Endodermal cell (in vitro differentiated cells): Measurements from ENCODE around the gene CLIP2. TPM values are rescaled to one million over a fixed set of nuclear protein-coding genes. Genes with fewer than 3 reads are reported as not detected.

ENCODE experiments used
- DNase-seq: peaks from one replicate; pipeline ENCODE4 v3.0.0-alpha.2; 2017
- H3K27ac ChIP-seq: 2 replicates; pipeline ENCODE4 v1.5.1; 2013; ENCODE audit warnings: mild to moderate bottlenecking, low read depth, low read length, moderate library complexity
- H3K27me3 ChIP-seq: 2 replicates; pipeline ENCODE4 v1.6.1; 2013; ENCODE audit warnings: mild to moderate bottlenecking, low read length, moderate library complexity; ENCODE audit not compliant: insufficient read depth, control insufficient read depth, poor library complexity, severe bottlenecking
- H3K36me3 ChIP-seq: 2 replicates; pipeline ENCODE4 v1.7.0; 2013; ENCODE audit warnings: mild to moderate bottlenecking, low read length, moderate library complexity; ENCODE audit not compliant: control insufficient read depth, insufficient read depth
- H3K4me1 ChIP-seq: one replicate; pipeline ENCODE4 v1.7.0; 2013; ENCODE audit warnings: low read length; ENCODE audit not compliant: control insufficient read depth, insufficient read depth
- H3K4me3 ChIP-seq: 2 replicates; pipeline ENCODE4 v1.5.1; 2013; ENCODE audit warnings: mild to moderate bottlenecking, low read length, moderate library complexity
- H3K9ac ChIP-seq: 2 replicates; pipeline ENCODE4 v1.6.1; 2013; ENCODE audit warnings: mild to moderate bottlenecking, low read length, moderate library complexity; ENCODE audit not compliant: poor library complexity, severe bottlenecking; ENCODE audit errors: extremely low read depth
- H3K9me3 ChIP-seq: 2 replicates; pipeline ENCODE4 v1.6.1; 2013; ENCODE audit warnings: mild to moderate bottlenecking, low read length, moderate library complexity; ENCODE audit not compliant: control insufficient read depth
- H3K27ac Mint-ChIP-seq: 2 replicates; pipeline ENCODE4 v1.8.0; 2020; ENCODE audit warnings: mixed read lengths
- H3K27me3 Mint-ChIP-seq: 2 replicates; pipeline ENCODE4 v1.8.0; 2021; ENCODE audit warnings: mild to moderate bottlenecking, mixed read lengths; ENCODE audit not compliant: insufficient read depth
- H3K36me3 Mint-ChIP-seq: 2 replicates; pipeline ENCODE4 v1.8.0; 2020; ENCODE audit warnings: low read depth, mixed read lengths
- H3K4me1 Mint-ChIP-seq: 2 replicates; pipeline ENCODE4 v1.8.0; 2020; ENCODE audit warnings: mixed read lengths
- H3K4me3 Mint-ChIP-seq: 2 replicates; pipeline ENCODE4 v1.8.0; 2020; ENCODE audit warnings: mild to moderate bottlenecking, moderate library complexity, mixed read lengths
- H3K9me3 Mint-ChIP-seq: 2 replicates; pipeline ENCODE4 v1.8.0; 2020; ENCODE audit warnings: mild to moderate bottlenecking, mixed read lengths
- CTCF ChIP-seq: fragments of 200-600 bp; sonication (generic); conservative IDR thresholded peaks from 2 replicates; pipeline ENCODE4 v1.5.0; 2021; ENCODE audit warnings: antibody characterized with exemption, mild to moderate bottlenecking
- WGBS, 2 experiments: methylation state at CpG; one replicate each; pipeline versions ENCODE4 v1.1.5 to v1.1.7; 2013; ENCODE audit warnings: missing lambda C conversion rate in 2 of 2, mixed read lengths in 1 of 2; ENCODE audit not compliant: insufficient coverage in 1 of 2, insufficient read length in 1 of 2; 5-methylcytosine and 5-hydroxymethylcytosine counted together
- total RNA-seq, 2 donors: library from RNA; stranded (reverse); fragmentation: NEBNext Ultra II Directional in 1 of 2; extraction: Animal tissue kit (Norgen Biotek cat#: 25700) in 1 of 2; gene quantifications; 2 replicates in 1 of 2; 3 replicates in 1 of 2; pipeline ENCODE4 v1.2.1, GENCODE V29; 2021

CLIP2 gene
- total RNA-seq, 2 donors from 2014 or later: 44.3 to 57.2 TPM

GRCh38 chr7:74404388-74404700 lies 115.1 kb downstream of the CLIP2 start:
- no peak overlapping the region for H3K4me3 ChIP-seq
- TF ChIP-seq CTCF: no peak
- H3K27me3 Mint-ChIP-seq: no peaks in the 10 kb centered on the region
- H3K36me3 Mint-ChIP-seq: peaks cover 39% of the 10 kb centered on the region
- H3K4me1 ChIP-seq: no peaks in the 10 kb centered on the region
- H3K36me3 ChIP-seq: peaks cover 36% of the 10 kb centered on the region
- 99 to 100% methylated on average over 2 to 8 of the region's 8 CpGs for WGBS, 2 experiments
- no peaks in the 10 kb centered on the region for H3K9me3 Mint-ChIP-seq
- H3K4me3 Mint-ChIP-seq: no peak overlapping the region
- H3K4me1 Mint-ChIP-seq: no peaks in the 10 kb centered on the region
- H3K9ac ChIP-seq: no peak overlapping the region
- H3K9me3 ChIP-seq: no peaks in the 10 kb centered on the region
- DNase-seq: no peak
- no peaks in the 10 kb centered on the region for H3K27me3 ChIP-seq
- no peak overlapping the region for H3K27ac ChIP-seq
- no peak overlapping the region for H3K27ac Mint-ChIP-seq

DNA sequence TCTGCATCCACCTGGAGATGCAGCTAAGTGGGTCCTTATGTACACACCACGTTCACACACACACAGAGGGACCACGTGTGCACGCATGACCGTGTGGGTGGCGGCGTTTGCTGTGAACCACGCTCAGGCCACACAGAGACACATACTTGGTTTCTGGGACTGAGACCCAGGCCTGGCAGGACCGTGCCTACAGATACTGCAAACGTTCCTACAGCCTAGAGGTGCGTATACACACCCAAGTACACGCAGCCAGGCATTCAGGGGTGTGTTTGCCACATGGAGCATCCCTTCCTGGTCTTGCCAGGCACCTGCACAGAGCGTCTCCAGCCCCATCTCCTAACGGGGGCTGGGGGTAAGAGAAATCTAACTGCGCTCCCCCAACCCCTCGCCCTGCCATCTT lies 115.5 kb downstream of the CLIP2 start:
- no peaks in the 10 kb centered on the region for H3K9me3 ChIP-seq
- Mint-ChIP-seq H3K27me3 (no peaks in the 10 kb centered on the region), H3K4me3 (no peak overlapping the region), H3K9me3 (no peaks in the 10 kb centered on the region), H3K4me1 (no peaks in the 10 kb centered on the region), H3K36me3 (peaks cover 39% of the 10 kb centered on the region), H3K27ac (no peak overlapping the region)
- TF ChIP-seq CTCF: no peak
- peaks cover 36% of the 10 kb centered on the region for H3K36me3 ChIP-seq
- no peaks in the 10 kb centered on the region for H3K4me1 ChIP-seq
- WGBS, 2 experiments: 91 to 92% methylated on average over 11 to 15 of the region's 15 CpGs
- H3K9ac ChIP-seq: no peak overlapping the region
- no peak overlapping the region for H3K4me3 ChIP-seq
- DNase-seq: no peak
- no peaks in the 10 kb centered on the region for H3K27me3 ChIP-seq
- H3K27ac ChIP-seq: no peak overlapping the region

DNA sequence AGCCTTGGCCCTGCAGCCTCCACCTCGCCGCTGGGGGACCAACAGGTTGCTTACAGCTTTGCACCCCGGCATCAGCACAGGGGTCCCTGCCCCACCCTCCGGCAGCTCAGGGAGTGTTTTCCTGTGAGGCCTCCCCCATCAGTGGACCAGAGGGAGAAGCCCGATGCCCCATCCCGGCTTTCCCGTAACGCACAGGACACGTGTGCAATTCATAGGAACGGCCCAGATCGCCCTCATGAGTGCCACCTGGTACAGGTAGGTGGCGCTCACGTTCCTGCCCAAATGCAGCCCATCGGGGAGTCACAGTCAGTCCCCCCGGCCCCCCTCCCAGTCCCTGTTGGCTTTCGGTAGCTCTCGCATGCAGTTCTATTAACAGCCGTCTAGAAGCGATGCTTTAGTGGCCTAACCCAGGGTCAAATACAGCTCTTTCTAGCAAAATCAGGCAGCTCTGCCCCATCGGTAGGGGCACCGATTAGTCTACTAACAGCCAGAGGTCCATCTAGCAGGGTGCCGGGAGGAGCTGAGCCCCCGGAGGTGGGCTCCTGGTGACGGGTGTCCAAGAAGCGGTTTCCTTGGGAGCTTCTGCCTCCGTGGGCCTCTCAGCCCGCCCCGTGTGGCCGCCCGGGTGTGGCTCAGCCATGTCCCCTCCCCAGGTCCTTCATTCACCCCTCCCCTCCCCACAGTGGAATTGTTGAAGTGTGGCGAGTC lies 116.1 kb downstream of the CLIP2 start:
- H3K4me3 Mint-ChIP-seq: no peak overlapping the region

More for the DNA sequence above, 116.1 kb downstream of the CLIP2 start:
- H3K27me3 ChIP-seq: no peaks in the 10 kb centered on the region
- no peaks in the 10 kb centered on the region for H3K9me3 ChIP-seq
- WGBS, 2 experiments: 82 to 83% methylated on average over 27 to 31 of the region's 31 CpGs
- peak; percentile 90 for DNase-seq
- peaks cover 33% of the 10 kb centered on the region for H3K36me3 ChIP-seq
- Mint-ChIP-seq H3K27ac (no peak overlapping the region), H3K36me3 (peaks cover 36% of the 10 kb centered on the region), H3K27me3 (no peaks in the 10 kb centered on the region), H3K9me3 (no peaks in the 10 kb centered on the region), H3K4me1 (no peaks in the 10 kb centered on the region)
- no peak overlapping the region for H3K27ac ChIP-seq
- no peaks in the 10 kb centered on the region for H3K4me1 ChIP-seq
- peak; percentile 80 for TF ChIP-seq CTCF
- H3K9ac ChIP-seq: no peak overlapping the region
- H3K4me3 ChIP-seq: no peak overlapping the region
